ENCODE measurements around the gene GPBP1.
"Not testable (repeated sequence)": the region's sequence is repeated elsewhere in the genome, so short reads cannot be mapped to it uniquely, and the experiment has no call there.

The GPBP1 gene

GRCh38 chr5:57189515-57189914 is 15.7 kb downstream of the GPBP1 start:
- TF ChIP-seq CTCF (IDR thresholded peaks at IDR 0.05; ENCODE audit: low read length, missing control alignments) = no peak
- no peak for DNase-seq (ENCODE audit: low read depth)
- H3K4me3 ChIP-seq (replicated peaks; ENCODE audit: low read depth, low read length) = no peak overlapping the region

DNA sequence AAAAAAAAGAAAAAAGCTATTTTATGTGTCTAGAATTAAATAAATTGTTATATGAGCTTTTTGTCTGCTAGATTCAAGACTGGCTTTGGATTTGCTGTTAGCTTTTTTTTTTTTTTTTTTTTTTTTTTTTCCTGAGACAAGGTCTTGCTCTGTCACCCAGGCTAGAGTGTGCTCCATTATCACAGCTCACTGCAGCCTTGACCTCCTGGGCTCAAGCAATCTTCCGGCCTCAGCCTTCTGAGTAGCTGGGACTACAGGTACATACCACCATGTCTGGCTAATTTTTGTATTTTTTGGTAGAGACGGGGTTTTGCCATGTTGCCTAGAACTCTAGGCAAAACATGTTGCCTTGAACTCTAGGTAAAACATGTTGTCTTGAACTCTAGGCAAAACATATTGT is 16.7 kb downstream of the GPBP1 start:
- no peak overlapping the region for H3K4me3 ChIP-seq (replicated peaks; ENCODE audit: low read depth, low read length)
- DNase-seq (ENCODE audit: low read depth) = no peak
- no peak for TF ChIP-seq CTCF (IDR thresholded peaks at IDR 0.05; ENCODE audit: low read length, missing control alignments)

DNA sequence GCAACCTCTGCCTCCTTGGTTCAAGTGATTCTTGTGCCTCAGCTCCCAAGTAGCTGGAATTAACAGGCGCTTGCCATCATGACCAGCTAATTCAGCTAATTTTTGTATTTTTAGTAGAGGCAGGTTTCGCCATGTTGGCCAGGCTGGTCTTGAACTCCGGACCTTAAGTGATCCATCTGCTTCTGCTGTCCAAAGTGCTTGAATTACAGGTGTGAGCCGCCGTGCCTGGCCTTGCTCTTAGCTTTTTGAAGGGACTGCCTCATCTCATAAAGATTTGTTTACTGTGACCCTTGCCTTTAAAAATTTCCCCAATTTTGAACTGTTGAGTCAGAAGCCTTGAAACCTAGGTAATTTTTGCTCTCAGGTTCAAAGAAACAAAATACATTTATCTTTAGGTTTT is 17.3 kb downstream of the GPBP1 start:
- H3K4me3 ChIP-seq (replicated peaks; ENCODE audit: low read depth, low read length) = no peak overlapping the region
- DNase-seq (ENCODE audit: low read depth) = no peak
- no peak for TF ChIP-seq CTCF (IDR thresholded peaks at IDR 0.05; ENCODE audit: low read length, missing control alignments)

DNA sequence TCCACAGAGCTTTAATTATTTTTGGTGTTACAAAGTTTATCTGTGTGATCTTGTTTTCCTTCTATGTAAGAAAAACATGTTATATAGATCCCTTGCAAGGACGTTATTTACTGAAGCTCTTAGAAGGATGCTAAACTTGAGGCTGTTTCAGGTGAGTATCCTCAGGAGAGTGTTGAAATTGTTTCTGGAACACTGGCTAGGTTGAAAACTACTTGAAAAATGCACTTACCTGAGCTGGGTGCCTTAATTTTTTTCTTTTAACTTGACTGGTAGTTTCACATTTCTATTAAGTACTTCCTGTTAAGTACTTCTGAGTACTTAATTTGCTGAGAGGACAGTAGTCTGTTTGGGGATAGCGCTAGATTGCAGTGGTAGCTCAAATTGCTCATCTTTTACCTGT is 18.1 kb downstream of the GPBP1 start:
- no peak for DNase-seq (ENCODE audit: low read depth)
- H3K4me3 ChIP-seq (replicated peaks; ENCODE audit: low read depth, low read length) = no peak overlapping the region
- TF ChIP-seq CTCF (IDR thresholded peaks at IDR 0.05; ENCODE audit: low read length, missing control alignments) = no peak

- not testable (repeated sequence) for H3K4me3 ChIP-seq (replicated peaks; ENCODE audit: low read depth, low read length); DNase-seq (ENCODE audit: low read depth)
Measured at GRCh38 chr5:57192832-57193231, 19.0 kb downstream of the GPBP1 start.

GRCh38 chr5:57193757-57194413 is 20.0 kb downstream of the GPBP1 start:
- no peak for TF ChIP-seq CTCF (IDR thresholded peaks at IDR 0.05; ENCODE audit: low read length, missing control alignments)
- DNase-seq (ENCODE audit: low read depth) = no peak
- no peak overlapping the region for H3K4me3 ChIP-seq (replicated peaks; ENCODE audit: low read depth, low read length)

- no peak overlapping the region for H3K4me3 ChIP-seq (replicated peaks; ENCODE audit: low read depth, low read length)
- DNase-seq (ENCODE audit: low read depth) = no peak
- no peak for TF ChIP-seq CTCF (IDR thresholded peaks at IDR 0.05; ENCODE audit: low read length, missing control alignments)
Measured at GRCh38 chr5:57194653-57195052, 20.8 kb downstream of the GPBP1 start.
